Activated CD8-positive, alpha-beta T cell treated with anti-CD3 and anti-CD28 coated beads for 36 hours (primary cell): ENCODE measurements around the gene IFT20. TPM values are rescaled to one million over a fixed set of nuclear protein-coding genes. Genes with fewer than 3 reads are reported as not detected.

Experiments
- ATAC-seq: fragments of 200-7000 bp; cut with Tn5 transposase; one replicate; pipeline ENCODE4 v1.10.0; 2021; ENCODE audit warnings: mild to moderate bottlenecking, moderate library complexity
- CTCF ChIA-PET: fragments of 350-600 bp; sonication (Branson Sonifier 250); formaldehyde crosslinking; loops from one replicate; lab custom pipeline; 2021; ENCODE audit warnings: antibody characterized with exemption; lab: Charles Lee
- POLR2A ChIA-PET: fragments of 350-600 bp; sonication (Branson Sonifier 250); formaldehyde crosslinking; loops from one replicate; lab custom pipeline; 2021; ENCODE audit warnings: antibody characterized with exemption; lab: Charles Lee
- DNase-seq: peaks from one replicate; pipeline ENCODE4 v3.0.0-alpha.2; 2020
- H3K27ac Mint-ChIP-seq: one replicate; pipeline ENCODE4 v1.8.0; 2021; ENCODE audit warnings: mild to moderate bottlenecking, mixed read lengths
- H3K27me3 Mint-ChIP-seq: one replicate; pipeline ENCODE4 v1.8.0; 2021; ENCODE audit warnings: mixed read lengths
- H3K36me3 Mint-ChIP-seq: one replicate; pipeline ENCODE4 v1.8.0; 2021; ENCODE audit warnings: low read depth, mixed read lengths
- H3K4me1 Mint-ChIP-seq: one replicate; pipeline ENCODE4 v1.8.0; 2021; ENCODE audit warnings: low read depth, mixed read lengths
- H3K4me3 Mint-ChIP-seq: one replicate; pipeline ENCODE4 v1.8.0; 2021; ENCODE audit warnings: mild to moderate bottlenecking, moderate library complexity, mixed read lengths
- H3K9me3 Mint-ChIP-seq: one replicate; pipeline ENCODE4 v1.8.0; 2021; ENCODE audit warnings: mixed read lengths
- CTCF ChIP-seq: fragments of 200-600 bp; IDR thresholded peaks from one replicate; pipeline ENCODE4 v1.8.0; 2022; ENCODE audit warnings: antibody characterized with exemption, mild to moderate bottlenecking
- intact Hi-C: fragments of 100-400 bp; cut with micrococcal nuclease; formaldehyde crosslinking; loops from one replicate; pipeline ENCODE4 v1.10.0; 2022
- total RNA-seq, 2 experiments: library from RNA; stranded (reverse); gene quantifications; one replicate each; pipeline ENCODE4 v1.2.3, GENCODE V29; 2021

IFT20 gene
- total RNA-seq, 2 experiments from 2014 or later, result 16.7 to 18.8 TPM

GRCh38 chr17:28370744-28371103, 35.5 kb upstream of the IFT20 start:
- no peak for TF ChIP-seq CTCF
- ChIA-PET CTCF (interaction anchor here (1.4 to 1.7 kb wide), 2 partner anchors 14 to 44 kb away, joined by 3 to 4 read pairs; no protein-coding TSS in a partner anchor), POLR2A (interaction anchor here (1.5 to 5.5 kb wide), 3 partner anchors 9 to 17 kb away, joined by 3 to 35 read pairs (median 5); partner anchors contain the start of gene POLDIP2)
- peaks cover 9% of the 10 kb centered on the region for H3K36me3 Mint-ChIP-seq
- ATAC-seq (no peak), DNase-seq (no peak)
- peak overlapping the region; percentile 86 for H3K27ac Mint-ChIP-seq
- intact Hi-C loops, result no loop called here
- no peaks in the 10 kb centered on the region for H3K27me3 Mint-ChIP-seq
- H3K4me1 Mint-ChIP-seq, result peaks cover 20% of the 10 kb centered on the region
- peak overlapping the region; percentile 84 for H3K4me3 Mint-ChIP-seq
- no peaks in the 10 kb centered on the region for H3K9me3 Mint-ChIP-seq

- peak within 1 kb of the TSS; percentile 86 for H3K27ac Mint-ChIP-seq
- peaks cover 20% of the 10 kb centered on the region for H3K4me1 Mint-ChIP-seq
- no peak for ATAC-seq
- intact Hi-C loops, result no loop called here
- H3K27me3 Mint-ChIP-seq, result no peaks in the 10 kb centered on the region
- CTCF ChIA-PET, result interaction anchor here (1.4 to 1.7 kb wide), 2 partner anchors 14 to 44 kb away, joined by 3 to 4 read pairs; no protein-coding TSS in a partner anchor
- TF ChIP-seq CTCF, result no peak
- no peak for DNase-seq
- POLR2A ChIA-PET, result interaction anchor here (1.5 to 5.5 kb wide), 3 partner anchors 10 to 17 kb away, joined by 3 to 35 read pairs (median 5); partner anchors contain the start of gene POLDIP2
- H3K9me3 Mint-ChIP-seq, result no peaks in the 10 kb centered on the region
- peaks cover 9% of the 10 kb centered on the region for H3K36me3 Mint-ChIP-seq
- H3K4me3 Mint-ChIP-seq, result peak within 1 kb of the TSS; percentile 84
These were observed 34.9 kb upstream of the IFT20 start, which contains the start of gene VTN for GRCh38 chr17:28370035-28370743. Gene VTN (minus strand): TSS chr17:28370307. CDS start chr17:28370203, 104 bp downstream.

- no peak overlapping the region for H3K4me3 Mint-ChIP-seq
- intact Hi-C loops, result no loop called here
- H3K4me1 Mint-ChIP-seq, result peaks cover 20% of the 10 kb centered on the region
- POLR2A ChIA-PET, result interaction anchor here (1.8 to 5.5 kb wide), 3 partner anchors 11 to 15 kb away, joined by 5 to 35 read pairs (median 5); partner anchors contain the start of gene POLDIP2
- no peaks in the 10 kb centered on the region for H3K9me3 Mint-ChIP-seq
- TF ChIP-seq CTCF, result no peak
- ATAC-seq (no peak), DNase-seq (peak; percentile 27)
- no peaks in the 10 kb centered on the region for H3K27me3 Mint-ChIP-seq
- H3K36me3 Mint-ChIP-seq, result peaks cover 5% of the 10 kb centered on the region
- H3K27ac Mint-ChIP-seq, result no peak overlapping the region
- CTCF ChIA-PET, result no interaction called here
These were observed 34.4 kb upstream of the IFT20 start for GRCh38 chr17:28369684-28370034.

- TF ChIP-seq CTCF, result no peak
These were observed 33.8 kb upstream of the IFT20 start for GRCh38 chr17:28368915-28369683.

More at GRCh38 chr17:28368915-28369683, 33.8 kb upstream of the IFT20 start:
- intact Hi-C loops, result no loop called here
- ATAC-seq (no peak), DNase-seq (no peak)
- peaks cover 20% of the 10 kb centered on the region for H3K4me1 Mint-ChIP-seq
- H3K9me3 Mint-ChIP-seq, result no peaks in the 10 kb centered on the region
- no peak overlapping the region for H3K27ac Mint-ChIP-seq
- H3K36me3 Mint-ChIP-seq, result peaks cover 5% of the 10 kb centered on the region
- ChIA-PET POLR2A (interaction anchor here (1.8 to 5.5 kb wide), 3 partner anchors 11 to 15 kb away, joined by 5 to 35 read pairs (median 5); partner anchors contain the start of gene POLDIP2), CTCF (interaction anchor here (1.5 kb wide), 1 partner anchor 48 kb away, joined by 5 read pairs; no protein-coding TSS in a partner anchor)
- H3K4me3 Mint-ChIP-seq, result no peak overlapping the region
- H3K27me3 Mint-ChIP-seq, result no peaks in the 10 kb centered on the region
